Sigmoid colon (tissue), 7 donors: Measurements from ENCODE around the gene CCNA1. TPM values are rescaled to one million over a fixed set of nuclear protein-coding genes. Genes with fewer than 3 reads are reported as not detected.

Source experiments
- DNase-seq: peaks from one replicate; pipeline ENCODE4 v3.0.0-alpha.2; 2019
- H3K27ac ChIP-seq, 4 donors: fragments of 200-600 bp; sonication (generic); one replicate each; pipeline ENCODE4 v1.5.1; 2016 to 2019; ENCODE audit warnings: mild to moderate bottlenecking in 1 of 4
- H3K27me3 ChIP-seq, 3 donors: fragments of 200-600 bp; sonication (generic); one replicate each; pipeline ENCODE4 v1.5.1; 2019; ENCODE audit warnings: mild to moderate bottlenecking in 1 of 3
- H3K36me3 ChIP-seq, 4 donors: fragments of 200-600 bp; sonication (generic); one replicate each; pipeline ENCODE4 v1.5.1; 2016 to 2019
- H3K4me1 ChIP-seq, 4 donors: fragments of 200-600 bp; sonication (generic); one replicate each; pipeline ENCODE4 v1.5.1; 2017 to 2019
- H3K4me3 ChIP-seq, 4 donors: fragments of 200-600 bp; sonication (generic); one replicate each; pipeline ENCODE4 v1.5.1; 2017 to 2019; ENCODE audit warnings: mild to moderate bottlenecking in 2 of 4, moderate library complexity in 1 of 4
- H3K9me3 ChIP-seq, 4 donors: fragments of 200-600 bp in 3 of 4; sonication (generic) in 3 of 4; one replicate each; pipeline versions ENCODE4 v1.5.1 to v1.6.1; 2013 to 2019
- EP300 ChIP-seq, 4 donors: sonication (generic); formaldehyde crosslinking; IDR thresholded peaks; one replicate each; pipeline ENCODE4 v1.6.1; 2017; ENCODE audit warnings: antibody characterized with exemption in 4 of 4
- POLR2A ChIP-seq, 2 donors: fragments of 450-650 bp; IDR thresholded peaks; one replicate each; pipeline ENCODE4 v1.6.1; 2016; ENCODE audit warnings: antibody characterized with exemption in 2 of 2, mild to moderate bottlenecking in 2 of 2, moderate library complexity in 2 of 2
- POLR2AphosphoS5 ChIP-seq, 4 donors: sonication (generic); formaldehyde crosslinking; IDR thresholded peaks; one replicate each; pipeline ENCODE4 v1.6.1; 2017; ENCODE audit warnings: antibody characterized with exemption in 4 of 4
- whole genome bisulfite sequencing, 2 donors: extraction: QIAGEN DNeasy Blood & Tissue Kit; methylation state at CpG; one replicate each; pipeline ENCODE4 v1.1.7; 2013; 5-methylcytosine and 5-hydroxymethylcytosine counted together
- intact Hi-C: fragments of 100-400 bp; cut with DNase I; formaldehyde crosslinking; loops from one replicate; pipeline ENCODE4 v1.15.1; 2023
- polyA plus RNA-seq, 3 donors: library from polyadenylated mRNA; stranded (reverse); fragments of 200-250 nt; gene quantifications; one replicate each; pipeline ENCODE4 v1.2.3, GENCODE V29; 2013
- total RNA-seq, 4 donors: library from RNA; depleted of rRNA; stranded (reverse); fragments of >200 nt; gene quantifications; one replicate each; pipeline ENCODE4 v1.1.0, GENCODE V29; 2016
- TF ChIP-seq, protein P1 (sequence below), 4 experiments: fragments of 450-650 bp in 3 of 4; fragments of 200-600 bp in 1 of 4; IDR thresholded peaks; one replicate each; pipeline ENCODE4 v1.5.1; 2016 to 2019; ENCODE audit warnings: antibody characterized with exemption in 4 of 4, mild to moderate bottlenecking in 3 of 4, moderate library complexity in 2 of 4
- donor health status: healthy with polysubstance abuse.
- donor health status: Bipolar disorder and iron deficiency.
- donor health status: healthy.

Gene CCNA1
- total and polyA plus RNA-seq, 7 donors: 0.33 to 1.4 (median 0.54) TPM; not detected in 2

DNA sequence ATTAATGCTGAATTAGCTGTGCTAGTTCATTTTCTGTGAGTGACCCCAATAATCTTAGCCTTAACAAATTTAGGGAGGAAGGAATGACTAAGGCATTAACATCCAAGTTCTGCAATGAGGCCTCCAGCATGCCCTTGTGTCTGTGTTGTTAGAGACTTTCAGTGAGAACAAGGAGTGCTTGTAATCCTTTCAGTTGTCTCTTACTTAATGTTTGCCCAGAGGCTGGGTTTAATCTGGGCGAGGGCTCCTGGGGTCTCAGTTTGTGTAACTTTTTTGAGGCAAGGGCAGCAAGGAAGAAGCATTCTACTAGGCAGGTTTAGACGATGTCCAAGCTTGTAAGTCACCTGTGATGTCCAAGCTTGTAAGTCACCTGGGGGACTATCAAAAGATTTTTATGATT is 24.3 kb downstream of the CCNA1 start:
- 29 to 62% methylated on average over 2 of the region's 2 CpGs for WGBS, 2 donors
- Histone ChIP-seq H3K27me3 (no peaks in the 10 kb centered on the region), H3K36me3 (no peaks in the 10 kb centered on the region), H3K27ac (no peak overlapping the region), H3K4me3 (no peak overlapping the region), H3K9me3 (no peaks in the 10 kb centered on the region), H3K4me1 (no peaks in the 10 kb centered on the region)
- intact Hi-C loops: no loop called here
- DNase-seq: no peak
- TF ChIP-seq, protein P1, sequence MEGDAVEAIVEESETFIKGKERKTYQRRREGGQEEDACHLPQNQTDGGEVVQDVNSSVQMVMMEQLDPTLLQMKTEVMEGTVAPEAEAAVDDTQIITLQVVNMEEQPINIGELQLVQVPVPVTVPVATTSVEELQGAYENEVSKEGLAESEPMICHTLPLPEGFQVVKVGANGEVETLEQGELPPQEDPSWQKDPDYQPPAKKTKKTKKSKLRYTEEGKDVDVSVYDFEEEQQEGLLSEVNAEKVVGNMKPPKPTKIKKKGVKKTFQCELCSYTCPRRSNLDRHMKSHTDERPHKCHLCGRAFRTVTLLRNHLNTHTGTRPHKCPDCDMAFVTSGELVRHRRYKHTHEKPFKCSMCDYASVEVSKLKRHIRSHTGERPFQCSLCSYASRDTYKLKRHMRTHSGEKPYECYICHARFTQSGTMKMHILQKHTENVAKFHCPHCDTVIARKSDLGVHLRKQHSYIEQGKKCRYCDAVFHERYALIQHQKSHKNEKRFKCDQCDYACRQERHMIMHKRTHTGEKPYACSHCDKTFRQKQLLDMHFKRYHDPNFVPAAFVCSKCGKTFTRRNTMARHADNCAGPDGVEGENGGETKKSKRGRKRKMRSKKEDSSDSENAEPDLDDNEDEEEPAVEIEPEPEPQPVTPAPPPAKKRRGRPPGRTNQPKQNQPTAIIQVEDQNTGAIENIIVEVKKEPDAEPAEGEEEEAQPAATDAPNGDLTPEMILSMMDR (IDR thresholded peaks at IDR 0.05): no peak
- TF ChIP-seq POLR2AphosphoS5 (IDR thresholded peaks at IDR 0.05) (no peak), POLR2A (IDR thresholded peaks at IDR 0.05) (no peak), EP300 (IDR thresholded peaks at IDR 0.05) (no peak)

DNA sequence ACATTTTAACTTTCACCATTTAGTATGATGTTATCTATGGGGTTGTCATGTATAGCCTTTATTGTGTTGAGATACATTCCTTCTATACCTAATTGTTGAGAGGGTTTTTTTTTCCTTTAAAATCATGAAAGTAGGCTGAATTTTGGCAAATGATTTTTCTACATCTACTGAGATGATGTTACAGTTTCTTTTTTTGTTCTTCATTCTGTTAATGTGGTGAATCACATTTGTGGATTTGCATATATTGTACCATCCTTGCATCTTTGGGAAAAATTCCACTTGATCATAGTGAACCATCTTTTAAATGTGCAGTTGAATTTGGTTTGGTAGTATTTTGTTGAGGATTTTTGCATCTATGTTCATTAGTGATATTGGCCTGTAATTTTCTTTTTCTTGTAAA is 29.2 kb downstream of the CCNA1 start:
- H3K27me3 ChIP-seq: no peaks in the 10 kb centered on the region
- H3K4me1 ChIP-seq: no peaks in the 10 kb centered on the region
- no peaks in the 10 kb centered on the region for H3K36me3 ChIP-seq
- no peak for DNase-seq
- TF ChIP-seq, protein P1 (IDR thresholded peaks at IDR 0.05): no peak
- TF ChIP-seq EP300 (IDR thresholded peaks at IDR 0.05): no peak
- no peak for TF ChIP-seq POLR2AphosphoS5 (IDR thresholded peaks at IDR 0.05)
- TF ChIP-seq POLR2A (IDR thresholded peaks at IDR 0.05): no peak
- no peaks in the 10 kb centered on the region for H3K9me3 ChIP-seq
- no peak overlapping the region for H3K4me3 ChIP-seq
- intact Hi-C loops: no loop called here
- no peak overlapping the region for H3K27ac ChIP-seq

DNA sequence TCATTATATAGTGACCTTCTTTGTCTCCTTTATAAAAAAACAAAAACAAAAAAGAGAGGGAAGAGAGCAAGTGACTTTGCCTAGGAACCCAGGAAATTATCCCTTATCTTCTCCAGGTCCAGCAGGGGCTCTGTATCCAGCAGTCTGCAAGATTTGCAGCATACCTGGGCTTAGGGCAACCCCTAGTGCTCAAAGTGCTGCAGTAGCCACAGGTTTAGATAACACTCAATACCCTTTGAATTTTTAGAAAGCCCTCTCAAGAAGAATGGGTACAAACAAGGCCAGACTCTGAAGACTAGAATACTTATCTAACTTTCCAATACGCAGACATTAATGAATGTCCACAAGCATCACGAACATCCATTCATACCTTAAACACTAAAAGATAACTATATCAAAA is 43.2 kb downstream of the CCNA1 start:
- Histone ChIP-seq H3K36me3 (no peaks in the 10 kb centered on the region), H3K4me3 (no peak overlapping the region), H3K27me3 (no peaks in the 10 kb centered on the region), H3K4me1 (no peaks in the 10 kb centered on the region), H3K27ac (no peak overlapping the region), H3K9me3 (peaks cover 0 to 5% (median 0%) of the 10 kb centered on the region in 4 donors)
- DNase-seq: no peak
- WGBS, 2 donors: 73 to 89% methylated on average over 2 of the region's 2 CpGs
- intact Hi-C loops: no loop called here
- TF ChIP-seq POLR2A (IDR thresholded peaks at IDR 0.05): no peak
- TF ChIP-seq, protein P1 (IDR thresholded peaks at IDR 0.05): no peak

DNA sequence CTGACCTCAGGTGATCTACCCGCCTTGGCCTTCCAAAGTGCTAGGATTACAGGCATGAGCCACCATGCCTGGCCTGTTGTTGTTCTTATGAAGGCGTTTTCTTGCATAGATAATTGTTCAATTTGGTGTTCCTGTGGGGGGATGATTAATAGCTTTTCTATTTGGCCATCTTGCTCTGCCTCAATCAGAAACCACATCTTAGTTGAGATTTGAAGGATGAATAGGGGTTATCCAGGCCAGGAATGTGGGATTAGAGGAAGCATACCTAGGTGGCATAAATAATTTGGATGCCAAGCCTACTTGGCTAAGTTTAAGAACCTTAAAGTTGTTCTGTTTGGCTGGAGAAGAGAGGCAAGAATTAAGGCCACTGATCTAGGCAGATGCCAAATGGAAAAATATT is 44.4 kb downstream of the CCNA1 start:
- Histone ChIP-seq H3K27me3 (no peaks in the 10 kb centered on the region), H3K36me3 (no peaks in the 10 kb centered on the region), H3K9me3 (peaks cover 0 to 5% (median 0%) of the 10 kb centered on the region in 4 donors), H3K4me3 (no peak overlapping the region), H3K27ac (no peak overlapping the region), H3K4me1 (no peaks in the 10 kb centered on the region)
- no peak for DNase-seq
- WGBS, 2 donors: 49 to 82% methylated on average over 2 of the region's 2 CpGs
- intact Hi-C loops: no loop called here
- TF ChIP-seq, protein P1 (IDR thresholded peaks at IDR 0.05): no peak
- no peak for TF ChIP-seq EP300 (IDR thresholded peaks at IDR 0.05)
- TF ChIP-seq POLR2A (IDR thresholded peaks at IDR 0.05): no peak
- no peak for TF ChIP-seq POLR2AphosphoS5 (IDR thresholded peaks at IDR 0.05)

DNA sequence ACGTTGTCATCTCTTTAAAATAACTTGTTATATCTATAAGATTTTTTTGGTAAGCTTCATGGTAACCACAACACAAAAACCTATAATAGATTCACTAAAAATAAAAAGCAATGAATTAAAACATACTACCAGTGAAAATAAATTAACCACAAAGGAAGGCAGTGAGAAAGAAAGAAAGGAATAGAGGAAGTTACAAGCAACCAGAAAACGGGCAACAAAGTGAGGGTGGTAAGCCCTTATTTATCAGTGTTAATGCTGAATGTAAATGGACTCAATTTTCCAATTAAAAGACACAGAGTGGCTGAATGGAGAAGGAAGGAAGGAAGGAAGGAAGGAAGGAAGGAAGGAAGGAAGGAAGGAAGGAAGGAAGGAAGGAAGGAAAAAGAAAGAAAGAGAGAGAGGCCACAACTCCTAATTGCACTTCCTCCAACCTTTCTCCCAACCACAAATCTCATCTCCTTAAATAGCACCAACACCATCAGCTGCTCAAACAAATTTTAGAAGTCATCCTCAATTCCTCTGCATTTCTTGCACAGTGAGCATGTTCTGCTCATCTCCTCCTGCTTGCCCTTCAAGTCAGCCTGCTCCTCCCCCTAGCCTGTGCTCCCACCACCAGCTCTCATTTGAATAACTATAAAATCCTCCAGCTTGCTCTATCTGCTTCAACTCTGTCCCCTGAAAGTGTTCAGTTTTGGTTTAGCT is 48.6 kb downstream of the CCNA1 start:
- Histone ChIP-seq H3K4me3 (no peak overlapping the region), H3K9me3 (no peaks in the 10 kb centered on the region), H3K4me1 (no peaks in the 10 kb centered on the region), H3K36me3 (no peaks in the 10 kb centered on the region), H3K27ac (no peak overlapping the region), H3K27me3 (no peaks in the 10 kb centered on the region)
- intact Hi-C loops: no loop called here
- WGBS, 2 donors: 39 to 42% methylated on average over 2 of the region's 2 CpGs
- no peak for TF ChIP-seq POLR2A (IDR thresholded peaks at IDR 0.05)
- TF ChIP-seq, protein P1 (IDR thresholded peaks at IDR 0.05): no peak
- TF ChIP-seq EP300 (IDR thresholded peaks at IDR 0.05): no peak
- no peak for TF ChIP-seq POLR2AphosphoS5 (IDR thresholded peaks at IDR 0.05)
- DNase-seq: no peak
